DLD1 (cell line): ENCODE data around the gene SEPTIN14.
"Not testable (repeated sequence)": the region's sequence is repeated elsewhere in the genome, so short reads cannot be mapped to it uniquely, and the experiment has no call there.

ENCODE experiments used
- in situ Hi-C: cut with HindIII; loops from 2 replicates; pipeline ENCODE4 v1.10.0; 2017; ENCODE audit warnings: low sequenced_read_pairs

Gene SEPTIN14

GRCh38 chr7:55785444-55785843 is 77.1 kb downstream of the SEPTIN14 start:
- in situ Hi-C loops, result not testable (repeated sequence)

- in situ Hi-C loops, result no loop called here
Observed at GRCh38 chr7:55784151-55784550, 78.4 kb downstream of the SEPTIN14 start.

GRCh38 chr7:55778631-55779030 is 83.9 kb downstream of the SEPTIN14 start:
- in situ Hi-C loops, result no loop called here

- in situ Hi-C loops, result no loop called here
Observed at GRCh38 chr7:55776196-55776595, 86.4 kb downstream of the SEPTIN14 start.

- in situ Hi-C loops, result no loop called here
Observed at GRCh38 chr7:55775051-55775420, 87.5 kb downstream of the SEPTIN14 start.

GRCh38 chr7:55774327-55775050 is 88.1 kb downstream of the SEPTIN14 start:
- in situ Hi-C loops, result no loop called here

GRCh38 chr7:55770778-55771177 is 91.8 kb downstream of the SEPTIN14 start:
- in situ Hi-C loops, result no loop called here

- in situ Hi-C loops, result not testable (repeated sequence)
Observed at GRCh38 chr7:55753274-55753862, 109.2 kb downstream of the SEPTIN14 start.

- in situ Hi-C loops, result not testable (repeated sequence)
Observed at GRCh38 chr7:55744706-55745105, 117.8 kb downstream of the SEPTIN14 start.
